Heart left ventricle (tissue), 13 donors: Measurements from ENCODE around the gene PACS2.

Experiments
- CTCF ChIP-seq, 12 donors: fragments of 200-600 bp; sonication (generic) in 4 of 12; IDR thresholded peaks; one replicate each; pipeline versions ENCODE4 v1.5.0 to v1.8.0; 2018 to 2022; ENCODE audit warnings: antibody characterized with exemption in 12 of 12, mild to moderate bottlenecking in 5 of 12
- POLR2A ChIP-seq, 2 donors: fragments of 450-650 bp; IDR thresholded peaks; one replicate each; pipeline ENCODE4 v1.6.1; 2017; ENCODE audit warnings: antibody characterized with exemption in 2 of 2, mild to moderate bottlenecking in 2 of 2, moderate library complexity in 2 of 2
- donor health status: ischemic (EF 13 %, LVEDD 7.1; RV severe dilation, severe dysfunction).
- donor health status: DM: no; HTN: yes; CAD: no.
- donor health status: DM: no; HTN: no; CAD: no.
- donor health status: ischemic (EF 25% LVEDD 6.9; RV normal size, moderate dysfunction).
- donor health status: ischemic (EF 25% LVEDD 5.7; RV mildly dilated, moderate dysfunction).
- donor health status: ischemic (EF 35%, LVEDD 5.7; RV mildly dilated, moderate dysfunction).
- donor health status: nonischemic (EF 11% LVEDD 7.7; RV severe dilation, severe dysfunction).
- donor health status: DM: yes; HTN: yes; CAD: no.
- donor health status: PGD.
- donor health status: ischemic (EF 29% LVEDD 5.4; RV normal size, mild dysfunction).
- donor health status: nonischemic (EF 23%, LVEDD 6.1; RV moderate dilation, normal function).

DNA sequence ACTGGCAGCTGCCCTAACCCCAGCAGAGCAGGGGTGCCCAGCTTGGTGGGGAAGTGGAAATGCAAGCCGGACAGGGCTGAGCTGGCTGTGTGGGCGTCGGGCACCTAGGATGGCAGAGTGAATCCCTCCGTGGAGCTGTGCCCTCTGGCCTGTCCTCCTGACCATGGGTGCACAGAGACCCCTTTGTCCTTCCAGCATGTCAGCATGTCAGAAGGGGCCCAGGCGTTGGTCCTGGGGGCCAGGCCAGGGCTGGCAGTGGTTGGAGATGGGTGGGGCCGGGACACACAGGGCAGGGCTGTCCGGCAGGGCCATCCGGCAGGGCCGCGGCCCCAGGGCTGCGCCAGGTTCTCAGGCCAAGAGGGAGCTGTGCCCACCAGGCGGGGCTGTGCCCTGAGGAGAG is 75.0 kb downstream of the PACS2 start:
- no peak for TF ChIP-seq CTCF (IDR thresholded peaks at IDR 0.05)
- no peak for TF ChIP-seq POLR2A (IDR thresholded peaks at IDR 0.05)
